ENCODE data around the gene WRNIP1. TPM values are rescaled to one million over a fixed set of nuclear protein-coding genes. Genes with fewer than 3 reads are reported as not detected.

The WRNIP1 gene
- total RNA-seq, 1 experiment from 2014 or later, result 36.3 TPM

GRCh38 chr6:2733324-2733723 lies 31.9 kb upstream of the WRNIP1 start (continued):
- no peak for TF ChIP-seq MXD4 (CRISPR knock-in tag; IDR thresholded peaks at IDR 0.05; ENCODE audit: borderline replicate concordance)
- no peak for TF ChIP-seq FOXJ3 (CRISPR knock-in tag; IDR thresholded peaks at IDR 0.05; ENCODE audit: borderline replicate concordance)
- no peak for TF ChIP-seq CTCF (IDR thresholded peaks at IDR 0.05)
- no peak for TF ChIP-seq NR3C1 (CRISPR knock-in tag; conservative IDR thresholded peaks at IDR 0.05; ENCODE audit: low read depth)
- TF ChIP-seq MLX (CRISPR knock-in tag; IDR thresholded peaks at IDR 0.05), result no peak
- no peak for TF ChIP-seq USF1 (CRISPR knock-in tag; IDR thresholded peaks at IDR 0.05)
- no peak for TF ChIP-seq CREM (CRISPR knock-in tag; IDR thresholded peaks at IDR 0.05)
- no peak for TF ChIP-seq MYBL2 (CRISPR knock-in tag; IDR thresholded peaks at IDR 0.05)

DNA sequence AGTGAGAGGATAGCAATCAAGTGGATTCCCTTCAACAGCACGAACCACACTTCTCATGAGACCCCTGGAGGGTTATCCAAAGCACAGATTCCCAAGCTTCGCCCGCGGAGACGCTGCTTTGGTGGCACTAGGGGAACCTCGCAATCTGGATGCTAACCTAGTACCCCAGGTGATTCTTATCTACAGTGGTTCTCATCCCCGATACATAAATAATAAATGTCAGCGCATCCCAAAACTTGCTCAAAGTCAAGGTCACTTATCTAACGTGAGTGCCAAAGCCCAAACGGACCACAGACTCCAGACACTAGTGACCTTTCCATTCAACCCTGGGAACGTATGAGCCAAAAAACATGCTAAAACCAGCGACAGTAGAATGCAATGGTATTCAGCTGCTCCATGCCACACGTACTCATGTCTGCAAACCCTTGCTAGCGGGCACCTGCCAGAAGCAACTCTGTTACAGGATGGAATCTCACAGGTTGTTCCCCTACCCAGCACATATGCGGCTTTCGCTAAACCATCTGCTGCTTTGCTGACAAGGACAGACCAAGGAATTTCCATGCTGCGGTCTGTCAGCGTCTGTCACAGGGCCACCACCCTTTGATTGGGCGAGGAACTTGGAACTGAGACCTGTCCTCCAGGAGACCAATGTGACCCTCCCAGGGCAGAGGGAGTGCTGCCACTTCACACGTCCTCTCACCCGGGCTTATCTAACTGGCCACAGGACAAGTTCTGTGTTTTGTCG lies 31.3 kb upstream of the WRNIP1 start:
- CTCF ChIA-PET, result interaction anchor here (1.0 to 4.6 kb wide), 3 partner anchors 14 to 99 kb away, joined by 3 to 88 read pairs (median 7); partner anchors contain the start of gene MYLK4
- H3K27me3 Mint-ChIP-seq (ENCODE audit: low read depth), result peaks cover 2% of the 10 kb centered on the region; the same call in 1 of the 2 replicates
- no peak overlapping the region for H3K27ac Mint-ChIP-seq
- peaks cover 68% of the 10 kb centered on the region for H3K4me1 Mint-ChIP-seq
- DNase-seq (ENCODE audit: low spot score), result no peak
- TF ChIP-seq ATF6 (CRISPR knock-in tag; IDR thresholded peaks at IDR 0.05), result no peak
- TF ChIP-seq ZNF317 (CRISPR knock-in tag; IDR thresholded peaks at IDR 0.05; ENCODE audit: borderline replicate concordance, low read depth), result no peak
- TF ChIP-seq EMX1 (CRISPR knock-in tag; IDR thresholded peaks at IDR 0.05), result no peak
- no peak for TF ChIP-seq STAT6 (CRISPR knock-in tag; conservative IDR thresholded peaks at IDR 0.05; ENCODE audit: low read depth)
- TF ChIP-seq, protein P1, sequence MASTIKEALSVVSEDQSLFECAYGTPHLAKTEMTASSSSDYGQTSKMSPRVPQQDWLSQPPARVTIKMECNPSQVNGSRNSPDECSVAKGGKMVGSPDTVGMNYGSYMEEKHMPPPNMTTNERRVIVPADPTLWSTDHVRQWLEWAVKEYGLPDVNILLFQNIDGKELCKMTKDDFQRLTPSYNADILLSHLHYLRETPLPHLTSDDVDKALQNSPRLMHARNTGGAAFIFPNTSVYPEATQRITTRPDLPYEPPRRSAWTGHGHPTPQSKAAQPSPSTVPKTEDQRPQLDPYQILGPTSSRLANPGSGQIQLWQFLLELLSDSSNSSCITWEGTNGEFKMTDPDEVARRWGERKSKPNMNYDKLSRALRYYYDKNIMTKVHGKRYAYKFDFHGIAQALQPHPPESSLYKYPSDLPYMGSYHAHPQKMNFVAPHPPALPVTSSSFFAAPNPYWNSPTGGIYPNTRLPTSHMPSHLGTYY (CRISPR knock-in tag; IDR thresholded peaks at IDR 0.05), result no peak
- no peak for TF ChIP-seq ZBTB21 (CRISPR knock-in tag; IDR thresholded peaks at IDR 0.05; ENCODE audit: borderline replicate concordance)
- no peak for TF ChIP-seq PRRX2 (CRISPR knock-in tag; IDR thresholded peaks at IDR 0.05)
- TF ChIP-seq NR3C1 (CRISPR knock-in tag; conservative IDR thresholded peaks at IDR 0.05; ENCODE audit: low read depth), result no peak
- TF ChIP-seq FOXJ3 (CRISPR knock-in tag; IDR thresholded peaks at IDR 0.05; ENCODE audit: borderline replicate concordance), result no peak
- TF ChIP-seq ZNF121 (CRISPR knock-in tag; IDR thresholded peaks at IDR 0.05), result no peak
- TF ChIP-seq, protein P2, sequence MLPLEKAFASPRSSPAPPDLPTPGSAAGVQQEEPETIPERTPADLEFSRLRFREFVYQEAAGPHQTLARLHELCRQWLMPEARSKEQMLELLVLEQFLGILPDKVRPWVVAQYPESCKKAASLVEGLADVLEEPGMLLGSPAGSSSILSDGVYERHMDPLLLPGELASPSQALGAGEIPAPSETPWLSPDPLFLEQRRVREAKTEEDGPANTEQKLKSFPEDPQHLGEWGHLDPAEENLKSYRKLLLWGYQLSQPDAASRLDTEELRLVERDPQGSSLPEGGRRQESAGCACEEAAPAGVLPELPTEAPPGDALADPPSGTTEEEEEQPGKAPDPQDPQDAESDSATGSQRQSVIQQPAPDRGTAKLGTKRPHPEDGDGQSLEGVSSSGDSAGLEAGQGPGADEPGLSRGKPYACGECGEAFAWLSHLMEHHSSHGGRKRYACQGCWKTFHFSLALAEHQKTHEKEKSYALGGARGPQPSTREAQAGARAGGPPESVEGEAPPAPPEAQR (CRISPR knock-in tag; IDR thresholded peaks at IDR 0.05), result no peak
- H3K9me3 Mint-ChIP-seq, result no peaks in the 10 kb centered on the region
- POLR2A ChIA-PET, result no interaction called here
- no peak for ATAC-seq
- H3K4me3 Mint-ChIP-seq, result no peak overlapping the region
- no peaks in the 10 kb centered on the region for H3K36me3 Mint-ChIP-seq

All from WTC11 (cell line).